Measurements from ENCODE around the gene KLF3.

Gene KLF3

GRCh38 chr4:38654273-38654672 lies 9.7 kb upstream of the KLF3 start:
- DNase-seq (ENCODE audit: low read depth in 4 of 4, low spot score in 1 of 4): no peak

GRCh38 chr4:38656111-38656510 lies 7.9 kb upstream of the KLF3 start:
- DNase-seq (ENCODE audit: low read depth in 4 of 4, low spot score in 1 of 4): no peak

GRCh38 chr4:38659346-38659745 lies 4.7 kb upstream of the KLF3 start:
- no peak for DNase-seq (ENCODE audit: low read depth in 4 of 4, low spot score in 1 of 4)

GRCh38 chr4:38660838-38661237 lies 3.2 kb upstream of the KLF3 start:
- no peak for DNase-seq (ENCODE audit: low read depth in 4 of 4, low spot score in 1 of 4)

GRCh38 chr4:38661371-38661770 lies 2.6 kb upstream of the KLF3 start:
- no peak for DNase-seq (ENCODE audit: low read depth in 4 of 4, low spot score in 1 of 4)

GRCh38 chr4:38662522-38663089 lies 1.4 kb upstream of the KLF3 start:
- no peak for DNase-seq (ENCODE audit: low read depth in 4 of 4, low spot score in 1 of 4)

- DNase-seq (ENCODE audit: low read depth in 4 of 4, low spot score in 1 of 4): peak in 1 of 4 experiments; percentile 31
Observed at GRCh38 chr4:38663090-38663800, 754 bp upstream of the KLF3 start.

GRCh38 chr4:38664706-38665401 lies 855 bp downstream of the KLF3 start:
- DNase-seq (ENCODE audit: low read depth in 4 of 4, low spot score in 1 of 4): no peak

GRCh38 chr4:38665551-38666411 lies 1.8 kb downstream of the KLF3 start:
- DNase-seq (ENCODE audit: low read depth in 4 of 4, low spot score in 1 of 4): no peak

GRCh38 chr4:38666766-38667084 lies 2.7 kb downstream of the KLF3 start:
- no peak for DNase-seq (ENCODE audit: low read depth in 4 of 4, low spot score in 1 of 4)

- peak in 2 of 4 experiments; percentile 22 to 30 for DNase-seq (ENCODE audit: low read depth in 4 of 4, low spot score in 1 of 4)
Observed at GRCh38 chr4:38667085-38667893, 3.3 kb downstream of the KLF3 start.

GRCh38 chr4:38668203-38668971 lies 4.4 kb downstream of the KLF3 start:
- DNase-seq (ENCODE audit: low read depth in 4 of 4, low spot score in 1 of 4): no peak

GRCh38 chr4:38669208-38669607 lies 5.2 kb downstream of the KLF3 start:
- DNase-seq (ENCODE audit: low read depth in 4 of 4, low spot score in 1 of 4): no peak

- no peak for DNase-seq (ENCODE audit: low read depth in 4 of 4, low spot score in 1 of 4)
Observed at GRCh38 chr4:38670109-38670901, 6.3 kb downstream of the KLF3 start.

GRCh38 chr4:38670939-38671591 lies 7.1 kb downstream of the KLF3 start:
- no peak for DNase-seq (ENCODE audit: low read depth in 4 of 4, low spot score in 1 of 4)

- no peak for DNase-seq (ENCODE audit: low read depth in 4 of 4, low spot score in 1 of 4)
Observed at GRCh38 chr4:38671592-38671940, 7.6 kb downstream of the KLF3 start.

GRCh38 chr4:38672074-38672396 lies 8.0 kb downstream of the KLF3 start:
- no peak for DNase-seq (ENCODE audit: low read depth in 4 of 4, low spot score in 1 of 4)

GRCh38 chr4:38672397-38673129 lies 8.6 kb downstream of the KLF3 start:
- DNase-seq (ENCODE audit: low read depth in 4 of 4, low spot score in 1 of 4): no peak

All from stimulated activated CD4-positive, alpha-beta T cell treated with anti-CD3 and anti-CD28 coated beads, Interleukin-1b, Interleukin-23, amount 100 ng/mL, for 24 hours (primary cell).